ENCODE results near the gene UBE2J2. TPM values are rescaled to one million over a fixed set of nuclear protein-coding genes. Genes with fewer than 3 reads are reported as not detected.
"Not testable (repeated sequence)": the region's sequence is repeated elsewhere in the genome, so short reads cannot be mapped to it uniquely, and the experiment has no call there.

Gene UBE2J2
- total and polyA plus RNA-seq, 4 donors = 21.0 to 30.4 (median 25.8) TPM

DNA sequence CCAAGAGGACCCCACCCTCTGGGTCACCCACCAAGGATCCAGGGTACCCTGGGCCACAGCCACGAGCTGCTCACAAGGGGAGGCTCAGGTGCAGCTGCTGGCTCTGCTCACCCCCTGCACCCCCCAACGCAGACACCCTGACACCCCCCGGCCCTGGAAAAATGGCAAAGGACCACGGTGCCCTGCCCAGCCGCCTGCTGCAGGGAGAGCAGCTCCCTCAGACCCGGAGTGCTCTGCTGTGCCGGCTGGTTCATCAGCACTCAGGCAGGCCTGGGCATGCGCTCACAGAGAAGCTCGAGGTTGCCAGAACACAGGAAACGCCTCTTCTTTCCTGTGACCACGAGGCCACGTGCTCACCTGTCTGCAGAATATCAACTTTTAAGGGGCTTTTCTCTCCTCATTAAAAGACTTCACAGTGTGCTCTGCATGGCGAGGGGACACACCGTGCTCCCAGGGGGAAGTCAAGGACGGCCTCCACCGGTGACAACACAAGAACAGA lies 22.8 kb downstream of the UBE2J2 start:
- H3K36me3 ChIP-seq (ENCODE audit: control insufficient read depth in 4 of 4, insufficient read depth in 3 of 4, low read depth in 1 of 4, low read length in 3 of 4) = peaks cover 7 to 19% (median 10%) of the 10 kb centered on the region in 4 donors
- no peak overlapping the region for H3K27ac ChIP-seq (ENCODE audit: low read depth in 1 of 2, low read length in 2 of 2)
- H3K9me3 ChIP-seq (ENCODE audit: control insufficient read depth in 4 of 4, low read length in 3 of 4) = no peaks in the 10 kb centered on the region
- no peaks in the 10 kb centered on the region for H3K27me3 ChIP-seq (ENCODE audit: control insufficient read depth in 4 of 4, insufficient read depth in 4 of 4, low read length in 3 of 4)
- no peak for DNase-seq (ENCODE audit: low spot score)
- TF ChIP-seq FOXA1 (IDR thresholded peaks at IDR 0.05) = no peak
- TF ChIP-seq CTCF (IDR thresholded peaks at IDR 0.05; ENCODE audit: low read depth, low read length, missing input control) = no peak
- TF ChIP-seq FOXA2 (IDR thresholded peaks at IDR 0.05) = no peak
- TF ChIP-seq RXRA (IDR thresholded peaks at IDR 0.05) = no peak
- TF ChIP-seq YY1 (IDR thresholded peaks at IDR 0.05) = no peak
- TF ChIP-seq NR2F2 (IDR thresholded peaks at IDR 0.05) = no peak
- TF ChIP-seq, protein P1, sequence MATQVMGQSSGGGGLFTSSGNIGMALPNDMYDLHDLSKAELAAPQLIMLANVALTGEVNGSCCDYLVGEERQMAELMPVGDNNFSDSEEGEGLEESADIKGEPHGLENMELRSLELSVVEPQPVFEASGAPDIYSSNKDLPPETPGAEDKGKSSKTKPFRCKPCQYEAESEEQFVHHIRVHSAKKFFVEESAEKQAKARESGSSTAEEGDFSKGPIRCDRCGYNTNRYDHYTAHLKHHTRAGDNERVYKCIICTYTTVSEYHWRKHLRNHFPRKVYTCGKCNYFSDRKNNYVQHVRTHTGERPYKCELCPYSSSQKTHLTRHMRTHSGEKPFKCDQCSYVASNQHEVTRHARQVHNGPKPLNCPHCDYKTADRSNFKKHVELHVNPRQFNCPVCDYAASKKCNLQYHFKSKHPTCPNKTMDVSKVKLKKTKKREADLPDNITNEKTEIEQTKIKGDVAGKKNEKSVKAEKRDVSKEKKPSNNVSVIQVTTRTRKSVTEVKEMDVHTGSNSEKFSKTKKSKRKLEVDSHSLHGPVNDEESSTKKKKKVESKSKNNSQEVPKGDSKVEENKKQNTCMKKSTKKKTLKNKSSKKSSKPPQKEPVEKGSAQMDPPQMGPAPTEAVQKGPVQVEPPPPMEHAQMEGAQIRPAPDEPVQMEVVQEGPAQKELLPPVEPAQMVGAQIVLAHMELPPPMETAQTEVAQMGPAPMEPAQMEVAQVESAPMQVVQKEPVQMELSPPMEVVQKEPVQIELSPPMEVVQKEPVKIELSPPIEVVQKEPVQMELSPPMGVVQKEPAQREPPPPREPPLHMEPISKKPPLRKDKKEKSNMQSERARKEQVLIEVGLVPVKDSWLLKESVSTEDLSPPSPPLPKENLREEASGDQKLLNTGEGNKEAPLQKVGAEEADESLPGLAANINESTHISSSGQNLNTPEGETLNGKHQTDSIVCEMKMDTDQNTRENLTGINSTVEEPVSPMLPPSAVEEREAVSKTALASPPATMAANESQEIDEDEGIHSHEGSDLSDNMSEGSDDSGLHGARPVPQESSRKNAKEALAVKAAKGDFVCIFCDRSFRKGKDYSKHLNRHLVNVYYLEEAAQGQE (IDR thresholded peaks at IDR 0.05) = no peak
- no peak for TF ChIP-seq JUND (IDR thresholded peaks at IDR 0.05)
- TF ChIP-seq HNF4A (conservative IDR thresholded peaks at IDR 0.05) = no peak
- no peak for TF ChIP-seq EGR1 (IDR thresholded peaks at IDR 0.05; ENCODE audit: low read depth in 2 of 2)
- no peak for TF ChIP-seq ATF3 (IDR thresholded peaks at IDR 0.05)
- no peak for TF ChIP-seq ZBTB33 (IDR thresholded peaks at IDR 0.05)
- TF ChIP-seq HNF4G (IDR thresholded peaks at IDR 0.05) = no peak
- no peak for TF ChIP-seq GABPA (IDR thresholded peaks at IDR 0.05 in 1 of 2, conservative IDR thresholded peaks at IDR 0.05 in 1 of 2)
- no peak for TF ChIP-seq SP1 (IDR thresholded peaks at IDR 0.05)
- no peak for TF ChIP-seq TAF1 (conservative IDR thresholded peaks at IDR 0.05)
- TF ChIP-seq, protein P2, sequence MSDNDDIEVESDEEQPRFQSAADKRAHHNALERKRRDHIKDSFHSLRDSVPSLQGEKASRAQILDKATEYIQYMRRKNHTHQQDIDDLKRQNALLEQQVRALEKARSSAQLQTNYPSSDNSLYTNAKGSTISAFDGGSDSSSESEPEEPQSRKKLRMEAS (IDR thresholded peaks at IDR 0.05) = no peak
- TF ChIP-seq RAD21 (IDR thresholded peaks at IDR 0.05) = no peak
- peaks cover 0 to 9% (median 3%) of the 10 kb centered on the region in 4 donors for H3K4me1 ChIP-seq (ENCODE audit: control insufficient read depth in 4 of 4, insufficient read depth in 4 of 4, low read length in 3 of 4)
- WGBS = 80% methylated on average over 16 of the region's 16 CpGs
- no peak overlapping the region for H3K4me3 ChIP-seq (ENCODE audit: low read depth in 1 of 3, low read length in 3 of 3)
- H3K9ac ChIP-seq (ENCODE audit: low read depth in 1 of 2, low read length in 2 of 2) = no peak overlapping the region

- H3K9ac ChIP-seq (ENCODE audit: low read depth in 1 of 2, low read length in 2 of 2); H3K4me3 ChIP-seq (ENCODE audit: low read depth in 1 of 3, low read length in 3 of 3); H3K4me1 ChIP-seq (ENCODE audit: control insufficient read depth in 4 of 4, insufficient read depth in 4 of 4, low read length in 3 of 4); H3K9me3 ChIP-seq (ENCODE audit: control insufficient read depth in 4 of 4, low read length in 3 of 4); H3K27ac ChIP-seq (ENCODE audit: low read depth in 1 of 2, low read length in 2 of 2); DNase-seq (ENCODE audit: low spot score); H3K27me3 ChIP-seq (ENCODE audit: control insufficient read depth in 4 of 4, insufficient read depth in 4 of 4, low read length in 3 of 4); H3K36me3 ChIP-seq (ENCODE audit: control insufficient read depth in 4 of 4, insufficient read depth in 3 of 4, low read depth in 1 of 4, low read length in 3 of 4): not testable (repeated sequence)
- 93% methylated on average over 21 of the region's 21 CpGs for WGBS
Observed at GRCh38 chr1:1248009-1248913, 25.4 kb downstream of the UBE2J2 start.
